ENCODE data around the gene BRCA1.
"Not testable (repeated sequence)": the region's sequence is repeated elsewhere in the genome, so short reads cannot be mapped to it uniquely, and the experiment has no call there.

The BRCA1 gene

GRCh38 chr17:43134774-43135453, 9.8 kb upstream of the BRCA1 start:
- DNase-seq (ENCODE audit: low read depth in 2 of 2) = no peak

- DNase-seq (ENCODE audit: low read depth in 2 of 2) = not testable (repeated sequence)
These were observed 8.3 kb upstream of the BRCA1 start for GRCh38 chr17:43133439-43133838.

GRCh38 chr17:43132117-43132516, 7.0 kb upstream of the BRCA1 start:
- DNase-seq (ENCODE audit: low read depth in 2 of 2) = no peak

GRCh38 chr17:43129671-43130010, 4.5 kb upstream of the BRCA1 start:
- DNase-seq (ENCODE audit: low read depth in 2 of 2) = no peak

GRCh38 chr17:43127333-43127876, 2.2 kb upstream of the BRCA1 start:
- not testable (repeated sequence) for DNase-seq (ENCODE audit: low read depth in 2 of 2)

GRCh38 chr17:43126911-43127290, 1.7 kb upstream of the BRCA1 start:
- no peak for DNase-seq (ENCODE audit: low read depth in 2 of 2)

- DNase-seq (ENCODE audit: low read depth in 2 of 2) = no peak
These were observed 1.1 kb upstream of the BRCA1 start for GRCh38 chr17:43125967-43126910.

- no peak for DNase-seq (ENCODE audit: low read depth in 2 of 2)
These were observed 6.2 kb downstream of the BRCA1 start for GRCh38 chr17:43118679-43119615.

GRCh38 chr17:43114151-43114552, 11.0 kb downstream of the BRCA1 start:
- DNase-seq (ENCODE audit: low read depth in 2 of 2) = no peak

- DNase-seq (ENCODE audit: low read depth in 2 of 2) = no peak
These were observed 18.6 kb downstream of the BRCA1 start for GRCh38 chr17:43106552-43106951.

GRCh38 chr17:43105146-43105545, 20.0 kb downstream of the BRCA1 start:
- DNase-seq (ENCODE audit: low read depth in 2 of 2) = no peak

GRCh38 chr17:43104665-43105064, 20.5 kb downstream of the BRCA1 start:
- DNase-seq (ENCODE audit: low read depth in 2 of 2) = no peak

GRCh38 chr17:43095364-43095763, 29.8 kb downstream of the BRCA1 start:
- not testable (repeated sequence) for DNase-seq (ENCODE audit: low read depth in 2 of 2)

- peak; percentile 17 to 29 for DNase-seq (ENCODE audit: low read depth in 2 of 2)
These were observed 30.9 kb downstream of the BRCA1 start for GRCh38 chr17:43094129-43094835.

- peak; percentile 42 to 54 for DNase-seq (ENCODE audit: low read depth in 2 of 2)
These were observed 32.3 kb downstream of the BRCA1 start for GRCh38 chr17:43092901-43093300.

GRCh38 chr17:43090022-43090421, 35.1 kb downstream of the BRCA1 start:
- no peak for DNase-seq (ENCODE audit: low read depth in 2 of 2)

GRCh38 chr17:43085474-43085873, 39.7 kb downstream of the BRCA1 start:
- DNase-seq (ENCODE audit: low read depth in 2 of 2) = no peak

- DNase-seq (ENCODE audit: low read depth in 2 of 2) = no peak
These were observed 45.4 kb downstream of the BRCA1 start for GRCh38 chr17:43079641-43080302.

- no peak for DNase-seq (ENCODE audit: low read depth in 2 of 2)
These were observed 50.3 kb downstream of the BRCA1 start for GRCh38 chr17:43074869-43075268.

GRCh38 chr17:43070872-43071271, 54.3 kb downstream of the BRCA1 start:
- DNase-seq (ENCODE audit: low read depth in 2 of 2) = no peak

All from fibroblast of skin of left biceps (primary cell).